ENCODE data around the gene CCDC88B.

CCDC88B gene

DNA sequence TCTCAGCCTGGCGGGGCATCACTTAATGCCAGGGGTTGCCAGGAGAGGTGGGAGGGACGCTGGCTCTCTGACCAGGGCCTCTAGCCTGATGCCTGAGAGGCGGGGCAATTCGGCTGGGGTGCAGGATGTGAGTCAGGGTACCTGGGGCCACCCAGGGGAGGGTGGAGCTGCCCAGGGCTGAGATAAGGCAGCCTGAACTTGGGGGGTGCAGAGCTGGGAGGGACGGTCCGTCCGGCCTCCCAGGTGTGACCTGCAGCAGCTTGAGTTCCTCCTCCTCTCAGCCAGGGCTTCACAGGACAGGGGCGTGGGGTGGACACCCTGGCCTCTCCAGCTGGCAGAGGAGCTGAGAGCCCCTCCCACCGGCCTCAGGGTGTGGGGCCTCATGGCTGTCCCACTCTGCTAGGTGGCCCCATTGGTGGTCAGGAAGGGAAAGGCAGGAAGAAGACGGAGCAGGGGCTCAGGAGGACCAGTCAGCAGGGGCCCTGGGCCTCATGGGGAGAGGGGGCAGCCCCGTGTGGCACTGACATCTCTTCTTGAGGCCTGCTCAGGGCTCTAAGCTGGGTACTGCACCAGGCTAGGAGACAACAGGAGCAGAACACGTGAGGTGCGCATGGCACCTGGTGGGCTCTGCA lies 18.0 kb downstream of the CCDC88B start:
- H3K4me3 Mint-ChIP-seq, result peak overlapping the region; percentile 58
- peaks cover 9% of the 10 kb centered on the region for H3K36me3 Mint-ChIP-seq (ENCODE audit: low read depth)
- no peak overlapping the region for H3K27ac Mint-ChIP-seq
- no peaks in the 10 kb centered on the region for H3K9me3 Mint-ChIP-seq
- H3K27me3 Mint-ChIP-seq (ENCODE audit: low read depth, poor library complexity), result peaks cover 4% of the 10 kb centered on the region
- DNase-seq, result no peak
- H3K4me1 Mint-ChIP-seq, result peaks cover 34% of the 10 kb centered on the region
- TF ChIP-seq, protein P1, sequence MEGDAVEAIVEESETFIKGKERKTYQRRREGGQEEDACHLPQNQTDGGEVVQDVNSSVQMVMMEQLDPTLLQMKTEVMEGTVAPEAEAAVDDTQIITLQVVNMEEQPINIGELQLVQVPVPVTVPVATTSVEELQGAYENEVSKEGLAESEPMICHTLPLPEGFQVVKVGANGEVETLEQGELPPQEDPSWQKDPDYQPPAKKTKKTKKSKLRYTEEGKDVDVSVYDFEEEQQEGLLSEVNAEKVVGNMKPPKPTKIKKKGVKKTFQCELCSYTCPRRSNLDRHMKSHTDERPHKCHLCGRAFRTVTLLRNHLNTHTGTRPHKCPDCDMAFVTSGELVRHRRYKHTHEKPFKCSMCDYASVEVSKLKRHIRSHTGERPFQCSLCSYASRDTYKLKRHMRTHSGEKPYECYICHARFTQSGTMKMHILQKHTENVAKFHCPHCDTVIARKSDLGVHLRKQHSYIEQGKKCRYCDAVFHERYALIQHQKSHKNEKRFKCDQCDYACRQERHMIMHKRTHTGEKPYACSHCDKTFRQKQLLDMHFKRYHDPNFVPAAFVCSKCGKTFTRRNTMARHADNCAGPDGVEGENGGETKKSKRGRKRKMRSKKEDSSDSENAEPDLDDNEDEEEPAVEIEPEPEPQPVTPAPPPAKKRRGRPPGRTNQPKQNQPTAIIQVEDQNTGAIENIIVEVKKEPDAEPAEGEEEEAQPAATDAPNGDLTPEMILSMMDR (IDR thresholded peaks at IDR 0.05), result no peak

DNA sequence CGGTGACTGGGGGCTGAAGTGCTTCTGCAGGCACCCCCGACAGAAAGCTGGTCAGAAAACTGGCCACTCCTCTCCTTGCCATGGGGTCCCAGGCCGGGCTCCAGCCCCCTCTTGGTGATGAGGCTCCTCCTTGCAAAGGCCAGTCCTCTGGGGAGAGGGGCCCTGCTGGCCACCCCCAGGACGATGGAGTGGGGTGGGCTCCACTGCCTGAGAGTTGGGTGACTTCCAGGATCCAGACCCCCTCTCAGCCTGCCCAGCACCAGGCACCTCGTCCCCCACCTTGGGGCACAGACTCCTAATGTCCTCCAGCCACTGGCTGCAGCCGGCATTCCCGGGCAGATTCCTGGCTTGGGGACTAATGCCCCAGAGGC lies 18.5 kb downstream of the CCDC88B start:
- Mint-ChIP-seq H3K9me3 (no peaks in the 10 kb centered on the region), H3K4me3 (peak overlapping the region; percentile 60), H3K36me3 (ENCODE audit: low read depth) (peaks cover 12% of the 10 kb centered on the region), H3K27ac (no peak overlapping the region), H3K4me1 (peaks cover 34% of the 10 kb centered on the region), H3K27me3 (ENCODE audit: low read depth, poor library complexity) (peaks cover 4% of the 10 kb centered on the region)
- TF ChIP-seq, protein P1 (IDR thresholded peaks at IDR 0.05), result no peak
- no peak for DNase-seq

DNA sequence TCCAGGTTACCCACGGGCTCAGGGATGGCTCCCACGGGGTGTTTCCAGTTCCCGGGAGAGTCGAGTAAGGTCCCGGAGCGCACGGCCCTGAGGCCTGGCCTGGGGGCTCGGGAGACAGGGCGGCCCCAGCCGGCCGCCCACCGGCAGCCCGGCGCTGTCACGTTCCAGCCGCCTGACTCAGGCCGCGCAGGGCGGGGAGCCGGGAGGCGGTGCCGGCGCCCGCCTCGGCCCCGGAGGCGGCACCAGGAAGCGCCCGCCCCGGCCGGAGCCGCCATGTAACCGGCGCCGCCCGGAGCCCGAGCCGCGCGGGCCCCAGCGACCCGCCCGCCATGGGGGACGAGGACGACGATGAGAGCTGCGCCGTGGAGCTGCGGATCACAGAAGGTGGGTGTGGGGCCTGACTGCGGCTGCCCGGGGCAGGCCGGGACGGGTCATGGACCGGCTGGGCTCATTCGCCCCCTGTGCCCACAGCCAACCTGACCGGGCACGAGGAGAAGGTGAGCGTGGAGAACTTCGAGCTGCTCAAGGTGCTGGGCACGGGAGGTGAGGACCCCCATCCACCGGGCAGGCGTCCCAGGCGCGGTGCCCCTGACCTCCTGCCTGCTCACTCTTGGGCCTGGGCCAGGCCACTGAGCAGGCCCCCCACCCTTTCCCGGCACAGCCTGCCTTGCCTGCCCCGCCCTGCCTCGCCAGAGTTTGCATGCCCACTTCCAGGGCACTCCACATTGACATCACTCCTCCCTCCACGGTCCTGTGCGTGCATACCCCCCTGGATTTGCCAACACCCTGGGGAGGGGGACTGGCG lies 19.1 kb downstream of the CCDC88B start, which contains the start of gene RPS6KA4:
RPS6KA4 (plus strand) TSS at position 256 of the 805 bp plus-strand sequence; CDS start at position 330, 74 bp downstream.
- H3K27ac Mint-ChIP-seq, result no peak within 1 kb of the TSS
- H3K4me1 Mint-ChIP-seq, result peaks cover 34% of the 10 kb centered on the region
- TF ChIP-seq, protein P1 (IDR thresholded peaks at IDR 0.05), result no peak
- peak; percentile 69 for DNase-seq
- H3K27me3 Mint-ChIP-seq (ENCODE audit: low read depth, poor library complexity), result peaks cover 4% of the 10 kb centered on the region
- H3K36me3 Mint-ChIP-seq (ENCODE audit: low read depth), result peaks cover 13% of the 10 kb centered on the region
- no peaks in the 10 kb centered on the region for H3K9me3 Mint-ChIP-seq
- peak within 1 kb of the TSS; percentile 81 for H3K4me3 Mint-ChIP-seq

DNA sequence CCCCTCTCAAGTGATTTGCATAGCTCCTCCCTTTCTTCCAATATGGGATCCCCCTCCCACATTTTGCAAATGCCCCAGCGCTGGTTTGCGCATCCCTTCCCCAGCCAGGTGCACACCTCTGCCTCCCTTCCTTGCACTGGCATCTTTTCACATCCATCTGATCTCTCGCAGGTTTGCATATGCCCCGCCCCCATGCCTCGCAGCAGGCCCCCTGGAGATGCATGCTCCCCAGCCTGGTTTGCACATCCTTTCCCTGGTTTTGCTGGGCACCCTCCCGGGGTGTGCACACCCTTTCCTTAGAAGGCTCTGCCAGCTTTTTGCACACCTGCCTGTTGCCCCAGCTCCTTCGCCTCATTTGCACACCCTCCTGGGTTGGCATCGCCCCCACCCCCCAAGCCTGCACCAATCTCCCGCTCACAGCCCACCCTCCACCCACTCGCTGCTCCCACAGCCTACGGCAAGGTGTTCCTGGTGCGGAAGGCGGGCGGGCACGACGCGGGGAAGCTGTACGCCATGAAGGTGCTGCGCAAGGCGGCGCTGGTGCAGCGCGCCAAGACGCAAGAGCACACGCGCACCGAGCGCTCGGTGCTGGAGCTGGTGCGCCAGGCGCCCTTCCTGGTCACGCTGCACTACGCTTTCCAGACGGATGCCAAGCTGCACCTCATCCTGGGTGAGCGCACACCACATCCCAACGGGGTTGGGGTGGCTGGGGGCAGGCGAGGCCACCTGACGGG lies 19.9 kb downstream of the CCDC88B start:
- no peaks in the 10 kb centered on the region for H3K9me3 Mint-ChIP-seq
- H3K36me3 Mint-ChIP-seq (ENCODE audit: low read depth), result peaks cover 18% of the 10 kb centered on the region
- peak overlapping the region; percentile 81 for H3K4me3 Mint-ChIP-seq
- DNase-seq, result no peak
- H3K27ac Mint-ChIP-seq, result no peak overlapping the region
- peaks cover 4% of the 10 kb centered on the region for H3K27me3 Mint-ChIP-seq (ENCODE audit: low read depth, poor library complexity)
- H3K4me1 Mint-ChIP-seq, result peaks cover 34% of the 10 kb centered on the region
- TF ChIP-seq, protein P1 (IDR thresholded peaks at IDR 0.05), result no peak

DNA sequence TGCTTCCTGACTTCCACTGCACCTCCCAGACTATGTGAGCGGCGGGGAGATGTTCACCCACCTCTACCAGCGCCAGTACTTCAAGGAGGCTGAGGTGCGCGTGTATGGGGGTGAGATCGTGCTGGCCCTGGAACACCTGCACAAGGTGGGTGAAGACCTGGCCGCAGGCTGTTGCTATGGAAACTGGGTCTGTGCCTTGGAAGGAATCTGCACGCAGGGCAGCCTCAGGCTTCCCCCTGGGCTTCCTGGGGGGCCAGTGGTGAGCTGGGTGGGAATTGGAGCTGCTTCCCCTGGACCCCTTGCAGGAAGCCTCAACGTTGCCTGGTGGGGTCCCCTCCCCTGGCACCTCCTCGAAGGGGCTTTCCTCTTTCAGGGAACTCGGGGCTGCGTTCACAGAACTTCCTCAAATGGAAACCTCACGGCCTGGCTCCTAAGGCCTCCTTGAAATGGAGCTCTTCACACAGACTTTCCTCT lies 20.5 kb downstream of the CCDC88B start:
- Mint-ChIP-seq H3K27ac (no peak overlapping the region), H3K36me3 (ENCODE audit: low read depth) (peaks cover 24% of the 10 kb centered on the region), H3K4me3 (peak overlapping the region; percentile 57), H3K9me3 (no peaks in the 10 kb centered on the region), H3K4me1 (peaks cover 31% of the 10 kb centered on the region), H3K27me3 (ENCODE audit: low read depth, poor library complexity) (peaks cover 4% of the 10 kb centered on the region)
- no peak for DNase-seq
- TF ChIP-seq, protein P1 (IDR thresholded peaks at IDR 0.05), result no peak

Measured in nephron progenitor cell (in vitro differentiated cells).